Measurements from ENCODE around the gene CAPNS1.

The CAPNS1 gene

GRCh38 chr19:36198119-36198518 lies 58.3 kb downstream of the CAPNS1 start:
- Histone ChIP-seq H3K36me3 (ENCODE audit: insufficient read depth, insufficient read length, low read length) (peaks cover 5% of the 10 kb centered on the region), H3K4me1 (ENCODE audit: insufficient read depth, insufficient read length) (no peaks in the 10 kb centered on the region), H3K27me3 (ENCODE audit: insufficient read depth, insufficient read length) (no peaks in the 10 kb centered on the region), H3K4me3 (ENCODE audit: insufficient read length, low read depth) (no peak overlapping the region), H3K9ac (ENCODE audit: insufficient read length, low read depth) (no peak overlapping the region), H3K9me3 (ENCODE audit: insufficient read depth, low read length) (no peaks in the 10 kb centered on the region)
- TF ChIP-seq SUZ12 (IDR thresholded peaks at IDR 0.05; ENCODE audit: extremely low read depth, insufficient read depth, insufficient read length): no peak
- no peak for TF ChIP-seq YY1 (IDR thresholded peaks at IDR 0.05; ENCODE audit: insufficient read depth, insufficient read length)
- no peak for TF ChIP-seq ZNF274 (IDR thresholded peaks at IDR 0.05; ENCODE audit: low read depth, low read length)
- DNase-seq (ENCODE audit: low read depth, low spot score): no peak
